Esophagus (tissue), 2 donors: Measurements from ENCODE around the gene SEMA6C. TPM values are rescaled to one million over a fixed set of nuclear protein-coding genes. Genes with fewer than 3 reads are reported as not detected.
A peak's percentile ranks its signal among the peaks of the same experiment; 100 is the strongest.

Experiments
- H3K27ac ChIP-seq, 2 donors: one replicate each; pipeline ENCODE4 v1.5.1; 2013; ENCODE audit warnings: low read depth in 2 of 2, mild to moderate bottlenecking in 2 of 2, inconsistent platforms in 1 of 2, low read length in 1 of 2, moderate library complexity in 1 of 2
- H3K27me3 ChIP-seq, 2 donors: one replicate each; pipeline ENCODE4 v1.6.1; 2013; ENCODE audit warnings: low read length in 2 of 2, control low read depth in 1 of 2, mild to moderate bottlenecking in 1 of 2; ENCODE audit not compliant: insufficient read depth in 2 of 2, control insufficient read depth in 1 of 2
- H3K36me3 ChIP-seq, 2 donors: one replicate each; pipeline ENCODE4 v1.6.1; 2013; ENCODE audit warnings: low read length in 1 of 2; ENCODE audit not compliant: control insufficient read depth in 2 of 2, insufficient read depth in 2 of 2
- H3K4me1 ChIP-seq, 2 donors: one replicate each; pipeline ENCODE4 v1.6.1; 2013; ENCODE audit warnings: low read length in 1 of 2; ENCODE audit not compliant: control insufficient read depth in 2 of 2, insufficient read depth in 2 of 2
- H3K4me3 ChIP-seq, 2 donors: one replicate each; pipeline ENCODE4 v1.5.1; 2013; ENCODE audit warnings: low read length in 2 of 2, mild to moderate bottlenecking in 2 of 2, low read depth in 1 of 2, moderate library complexity in 1 of 2
- H3K9me3 ChIP-seq, 2 donors: one replicate each; pipeline ENCODE4 v1.6.1; 2013; ENCODE audit warnings: mild to moderate bottlenecking in 2 of 2, low read depth in 1 of 2, low read length in 1 of 2, moderate library complexity in 1 of 2; ENCODE audit not compliant: control insufficient read depth in 2 of 2, insufficient read depth in 1 of 2
- WGBS, 2 donors: extraction: QIAGEN DNeasy Blood & Tissue Kit; methylation state at CpG; one replicate each; pipeline ENCODE4 v1.1.7; 2013; 5-methylcytosine and 5-hydroxymethylcytosine counted together
- polyA plus RNA-seq, 2 donors: library from polyadenylated mRNA; stranded (reverse); fragments of 200-250 nt; gene quantifications; one replicate each; pipeline ENCODE4 v1.2.3, GENCODE V29; 2013
- donor health status: healthy with polysubstance abuse.
- donor health status: Bipolar disorder and iron deficiency.

Gene SEMA6C
- polyA plus RNA-seq, 2 donors: 3.3 to 7.2 TPM

DNA sequence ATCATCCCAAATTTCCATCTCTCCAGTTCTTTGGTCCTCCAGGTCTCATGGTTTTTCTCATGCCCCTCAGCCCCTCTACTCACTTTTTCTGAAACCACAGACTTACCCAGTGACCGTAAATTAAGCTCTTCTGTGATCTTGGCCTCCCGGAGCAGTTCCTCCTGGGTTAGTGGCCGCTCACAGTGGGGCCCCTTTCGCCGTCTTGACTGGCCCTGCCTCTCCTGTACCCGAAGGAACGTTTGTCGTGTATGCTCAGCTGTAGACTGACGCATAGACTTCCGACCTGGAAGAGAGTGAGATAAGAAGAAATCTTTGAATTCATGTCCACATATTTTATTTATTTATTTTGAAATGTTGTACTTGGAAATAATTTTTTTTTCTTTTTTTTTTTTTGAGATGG is 37.8 kb upstream of the SEMA6C start:
- no peaks in the 10 kb centered on the region for H3K9me3 ChIP-seq
- no peak overlapping the region for H3K4me3 ChIP-seq
- H3K27ac ChIP-seq: no peak overlapping the region
- peaks cover 14 to 27% of the 10 kb centered on the region in 2 donors for H3K36me3 ChIP-seq
- WGBS, 2 donors: 92 to 96% methylated on average over 10 of the region's 10 CpGs
- no peaks in the 10 kb centered on the region for H3K27me3 ChIP-seq
- peaks cover 0 to 3% of the 10 kb centered on the region in 2 donors for H3K4me1 ChIP-seq

DNA sequence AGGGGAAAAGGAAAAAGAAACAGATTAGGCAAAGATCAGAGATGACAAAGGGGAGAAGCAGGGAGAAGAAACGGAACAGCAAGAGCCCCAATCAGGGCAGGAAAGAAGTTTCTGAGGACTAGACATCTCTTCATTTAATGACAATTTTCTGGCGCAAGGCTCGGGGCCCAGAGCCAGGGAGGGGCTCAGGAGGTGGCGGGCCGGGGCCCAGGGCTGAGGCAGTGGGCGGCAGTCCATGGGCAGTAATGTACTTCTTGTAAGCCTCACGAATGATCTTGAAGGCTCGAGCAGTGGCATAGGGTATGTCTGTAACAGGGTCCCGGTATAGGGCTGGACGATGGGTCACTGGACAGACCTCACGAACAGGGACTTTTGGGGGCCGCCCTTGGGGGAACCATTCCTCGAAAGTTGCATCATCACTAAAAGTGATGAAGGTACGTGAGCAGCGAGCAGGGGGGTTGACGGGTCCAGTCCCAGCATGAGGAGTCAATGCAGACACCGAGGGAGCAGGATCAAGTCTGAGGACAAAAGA is 30.1 kb upstream of the SEMA6C start:
- no peaks in the 10 kb centered on the region for H3K9me3 ChIP-seq
- H3K36me3 ChIP-seq: peaks cover 8 to 37% of the 10 kb centered on the region in 2 donors
- H3K27me3 ChIP-seq: no peaks in the 10 kb centered on the region
- H3K4me3 ChIP-seq: no peak overlapping the region
- no peaks in the 10 kb centered on the region for H3K4me1 ChIP-seq
- WGBS, 2 donors: 89% methylated on average over 17 of the region's 17 CpGs
- no peak overlapping the region for H3K27ac ChIP-seq

GRCh38 chr1:151175863-151176262 is 29.4 kb upstream of the SEMA6C start, which contains the start of gene TMOD4:
TSS of gene TMOD4 (minus strand) at chr1:151175981. CDS start at chr1:151174875, 1,106 bp downstream.
- Histone ChIP-seq H3K9me3 (no peaks in the 10 kb centered on the region), H3K4me1 (no peaks in the 10 kb centered on the region), H3K36me3 (peaks cover 6 to 30% of the 10 kb centered on the region in 2 donors), H3K27me3 (no peaks in the 10 kb centered on the region), H3K4me3 (no peak within 1 kb of the TSS), H3K27ac (peak within 1 kb of the TSS in 1 of 2 donors; percentile 63)
- WGBS, 2 donors: 59 to 62% methylated on average over 4 of the region's 4 CpGs

GRCh38 chr1:151175041-151175741 is 28.8 kb upstream of the SEMA6C start:
- 48 to 55% methylated on average over 6 of the region's 6 CpGs for WGBS, 2 donors
- peaks cover 0 to 2% of the 10 kb centered on the region in 2 donors for H3K9me3 ChIP-seq
- H3K27ac ChIP-seq: peak overlapping the region in 1 of 2 donors; percentile 63
- H3K4me1 ChIP-seq: no peaks in the 10 kb centered on the region
- no peaks in the 10 kb centered on the region for H3K27me3 ChIP-seq
- no peak overlapping the region for H3K4me3 ChIP-seq
- H3K36me3 ChIP-seq: peaks cover 6 to 29% of the 10 kb centered on the region in 2 donors

GRCh38 chr1:151171190-151171589 is 24.8 kb upstream of the SEMA6C start:
- 89 to 91% methylated on average over 5 of the region's 5 CpGs for WGBS, 2 donors
- Histone ChIP-seq H3K4me1 (peaks cover 2 to 5% of the 10 kb centered on the region in 2 donors), H3K4me3 (no peak overlapping the region), H3K36me3 (peaks cover 3 to 19% of the 10 kb centered on the region in 2 donors), H3K9me3 (peaks cover 0 to 2% of the 10 kb centered on the region in 2 donors), H3K27me3 (no peaks in the 10 kb centered on the region), H3K27ac (no peak overlapping the region)

- Histone ChIP-seq H3K36me3 (peaks cover 3 to 8% of the 10 kb centered on the region in 2 donors), H3K9me3 (peaks cover 0 to 2% of the 10 kb centered on the region in 2 donors), H3K4me1 (peaks cover 2 to 5% of the 10 kb centered on the region in 2 donors), H3K27me3 (no peaks in the 10 kb centered on the region), H3K4me3 (peak overlapping the region in 1 of 2 donors; percentile 87), H3K27ac (no peak overlapping the region)
- 88 to 89% methylated on average over 6 of the region's 6 CpGs for WGBS, 2 donors
Measured at GRCh38 chr1:151167116-151167515, 20.7 kb upstream of the SEMA6C start.

GRCh38 chr1:151166505-151166956 is 20.1 kb upstream of the SEMA6C start:
- Histone ChIP-seq H3K27me3 (no peaks in the 10 kb centered on the region), H3K36me3 (peaks cover 3 to 11% of the 10 kb centered on the region in 2 donors), H3K4me3 (peak overlapping the region; percentile 65 to 87), H3K27ac (peak overlapping the region; percentile 71 to 90), H3K9me3 (peaks cover 0 to 2% of the 10 kb centered on the region in 2 donors), H3K4me1 (peaks cover 2 to 5% of the 10 kb centered on the region in 2 donors)
- WGBS, 2 donors: 3% methylated on average over 15 of the region's 15 CpGs

DNA sequence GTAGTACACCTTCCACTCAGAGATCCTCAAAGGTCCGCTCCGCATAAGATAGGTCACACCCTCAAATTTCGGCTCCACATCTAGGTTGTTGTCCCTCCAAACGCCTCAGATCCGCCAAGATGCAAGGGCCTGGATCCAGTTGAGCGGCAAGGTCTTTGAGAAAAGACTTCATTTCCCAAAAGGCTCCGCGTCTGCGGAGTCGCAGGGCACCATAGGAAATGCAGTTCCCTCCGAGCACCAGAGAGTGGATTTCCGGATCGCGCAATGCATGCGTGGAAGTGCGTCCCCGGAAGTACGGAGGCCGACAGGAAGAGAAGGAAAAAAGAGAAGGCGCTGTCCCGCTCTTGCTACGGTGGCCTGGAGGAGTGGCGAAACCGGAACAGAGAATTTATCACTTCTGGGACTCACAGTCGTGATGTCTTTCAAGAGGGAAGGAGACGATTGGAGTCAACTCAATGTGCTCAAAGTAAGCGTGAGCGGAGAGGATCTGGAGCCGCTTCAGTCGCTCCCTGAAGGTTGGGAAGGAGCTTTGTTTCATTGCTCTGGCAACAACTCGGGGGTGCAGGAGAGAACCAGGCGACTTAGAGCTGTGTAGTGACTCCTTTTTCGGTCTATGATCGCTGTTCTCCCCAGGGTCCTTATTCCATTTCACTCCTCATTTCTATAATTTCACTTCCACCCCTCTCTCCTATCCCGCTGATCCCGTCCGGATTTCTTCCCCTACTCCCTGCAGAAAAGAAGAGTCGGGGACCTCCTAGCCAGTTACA is 19.5 kb upstream of the SEMA6C start, which contains the start of the genes LYSMD1 and SCNM1:
Gene LYSMD1 (minus strand): TSS at position 165 of the 767 bp plus-strand sequence. CDS start 644 bp downstream, outside the sequence.
Gene SCNM1 (plus strand): TSS at position 407 of the 767 bp plus-strand sequence. CDS start 9 bp downstream, at position 416.
- H3K27me3 ChIP-seq: no peaks in the 10 kb centered on the region
- peaks cover 4 to 13% of the 10 kb centered on the region in 2 donors for H3K36me3 ChIP-seq
- H3K27ac ChIP-seq: peak within 1 kb of the TSS; percentile 75 to 90
- peaks cover 0 to 2% of the 10 kb centered on the region in 2 donors for H3K9me3 ChIP-seq
- H3K4me1 ChIP-seq: peaks cover 2 to 5% of the 10 kb centered on the region in 2 donors
- peak within 1 kb of the TSS; percentile 65 to 87 for H3K4me3 ChIP-seq
- 0% methylated on average over 38 of the region's 38 CpGs for WGBS, 2 donors

DNA sequence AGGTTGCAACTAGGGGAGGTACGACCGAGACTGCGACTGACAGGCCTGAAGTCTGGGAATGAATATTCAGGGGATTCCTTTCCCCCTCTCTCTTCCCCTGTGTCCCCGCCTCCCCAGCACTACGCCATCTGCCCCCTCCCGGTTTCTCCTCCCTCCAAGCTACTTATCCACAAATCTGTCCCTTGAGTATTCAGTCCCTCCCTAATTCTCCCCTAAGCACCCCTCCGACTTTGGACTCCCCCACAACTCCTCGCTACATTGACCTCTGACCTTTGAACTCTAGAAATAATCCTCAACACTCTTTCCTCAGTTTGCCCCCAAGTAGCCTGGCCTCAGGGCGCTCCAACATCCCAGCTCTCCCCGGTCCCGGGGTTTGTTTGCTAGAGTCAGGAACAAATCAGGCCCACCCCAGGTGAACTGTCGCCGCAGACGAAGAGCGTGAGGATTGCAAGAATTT is 18.9 kb upstream of the SEMA6C start:
- Histone ChIP-seq H3K27ac (peak overlapping the region; percentile 75 to 89), H3K27me3 (no peaks in the 10 kb centered on the region), H3K9me3 (no peaks in the 10 kb centered on the region), H3K4me3 (peak overlapping the region; percentile 61 to 87), H3K36me3 (peaks cover 8 to 12% of the 10 kb centered on the region in 2 donors), H3K4me1 (peaks cover 2 to 5% of the 10 kb centered on the region in 2 donors)
- 4 to 6% methylated on average over 14 to 15 of the region's 15 CpGs for WGBS, 2 donors
